DOHH2 (cell line): ENCODE data around the gene EIF4E2.

Experiments used
- H3F3A ChIP-seq: fragments of 200-600 bp; sonication (generic), shearing (Covaris generic); 2 replicates; pipeline ENCODE4 v1.6.0; 2016; ENCODE audit warnings: antibody characterized with exemption, mild to moderate bottlenecking; ENCODE audit not compliant: control insufficient read depth, insufficient read depth
- H3K27ac ChIP-seq: fragments of 200-600 bp; sonication (generic); 2 replicates; pipeline ENCODE4 v1.5.1; 2014; ENCODE audit warnings: low read depth, mild to moderate bottlenecking, low read length, moderate library complexity
- H3K27me3 ChIP-seq: fragments of 200-600 bp; sonication (generic); 2 replicates; pipeline ENCODE4 v1.6.1; 2014; ENCODE audit warnings: mild to moderate bottlenecking, low read length, mixed read lengths; ENCODE audit not compliant: control insufficient read depth
- H3K36me3 ChIP-seq: fragments of 200-600 bp; sonication (generic); 2 replicates; pipeline ENCODE4 v1.6.1; 2014; ENCODE audit warnings: mild to moderate bottlenecking, low read length, moderate library complexity, mixed read lengths; ENCODE audit not compliant: control insufficient read depth
- H3K4me1 ChIP-seq: fragments of 200-600 bp; sonication (generic); 2 replicates; pipeline ENCODE4 v1.6.1; 2014; ENCODE audit warnings: mild to moderate bottlenecking, low read length, mixed read lengths; ENCODE audit not compliant: control insufficient read depth
- H3K4me2 ChIP-seq: fragments of 200-600 bp; sonication (generic); 2 replicates; pipeline ENCODE4 v1.6.0; 2014; ENCODE audit warnings: mild to moderate bottlenecking, low read length, moderate library complexity
- H3K4me3 ChIP-seq: fragments of 200-600 bp; sonication (generic); 2 replicates; pipeline ENCODE4 v1.5.1; 2014; ENCODE audit warnings: mild to moderate bottlenecking, low read length, mixed read lengths
- H3K79me2 ChIP-seq: fragments of 200-600 bp; sonication (generic); 2 replicates; pipeline ENCODE4 v1.6.1; 2014; ENCODE audit warnings: mild to moderate bottlenecking, low read length, mixed read lengths; ENCODE audit not compliant: control insufficient read depth
- H3K9me2 ChIP-seq: fragments of 200-600 bp; sonication (generic); replicated peaks from 2 replicates; pipeline ENCODE4 v1.6.1; 2014; ENCODE audit warnings: mild to moderate bottlenecking, low read length, mixed read lengths; ENCODE audit not compliant: control insufficient read depth
- H3K9me3 ChIP-seq: fragments of 200-600 bp; sonication (generic); 2 replicates; pipeline ENCODE4 v1.6.1; 2014; ENCODE audit warnings: antibody characterized with exemption, low read length, mixed read lengths; ENCODE audit not compliant: control insufficient read depth, insufficient read depth
- H4K20me1 ChIP-seq: fragments of 200-600 bp; sonication (generic); 2 replicates; pipeline ENCODE4 v1.6.0; 2014; ENCODE audit warnings: low read depth, mild to moderate bottlenecking, antibody characterized with exemption, low read length, moderate library complexity; ENCODE audit not compliant: control insufficient read depth, insufficient read depth
- EZH2phosphoT487 ChIP-seq: fragments of 200-600 bp; sonication (generic); IDR thresholded peaks from 2 replicates; pipeline ENCODE4 v1.6.1; 2017; ENCODE audit warnings: borderline replicate concordance, mild to moderate bottlenecking, antibody characterized with exemption, low read length, moderate library complexity, mixed read lengths
- TF ChIP-seq, protein P1 (sequence below): fragments of 200-600 bp; sonication (generic); IDR thresholded peaks from one replicate; pipeline ENCODE4 v1.5.1; 2014; ENCODE audit warnings: antibody characterized with exemption, mild to moderate bottlenecking, low read depth, low read length; ENCODE audit not compliant: poor library complexity, severe bottlenecking

Gene EIF4E2

DNA sequence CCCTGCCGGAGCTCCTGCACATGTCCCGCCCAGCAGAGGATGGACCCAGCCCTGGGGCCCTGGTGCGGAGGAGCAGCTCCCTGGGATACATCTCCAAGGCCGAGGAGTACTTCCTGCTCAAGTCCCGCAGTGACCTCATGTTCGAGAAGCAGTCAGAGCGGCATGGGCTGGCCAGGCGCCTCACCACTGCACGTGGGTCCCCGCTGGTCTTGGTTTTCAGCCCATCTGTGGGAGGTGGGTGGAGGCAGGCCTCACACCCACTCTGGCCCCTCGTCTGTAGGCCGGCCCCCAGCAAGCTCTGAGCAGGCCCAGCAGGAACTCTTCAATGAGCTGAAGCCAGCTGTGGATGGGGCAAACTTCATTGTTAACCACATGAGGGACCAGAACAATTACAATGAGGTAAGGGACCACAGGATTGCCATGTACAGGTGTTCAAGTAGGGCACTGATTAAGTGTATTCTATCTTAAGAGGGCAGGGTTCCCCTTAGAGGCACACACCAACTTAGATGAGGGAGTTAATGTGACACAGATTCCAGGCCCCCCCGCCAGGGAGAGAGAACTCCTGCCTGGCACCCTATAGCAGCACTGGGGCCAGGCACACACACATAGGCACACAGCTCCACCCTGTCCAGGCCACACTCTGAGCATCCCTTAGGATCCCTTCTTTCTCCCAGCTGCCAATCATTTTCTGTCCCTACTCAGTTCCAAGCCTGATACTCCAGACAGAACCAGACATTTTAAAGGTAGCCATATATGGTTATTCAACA lies 16.4 kb upstream of the EIF4E2 start:
- H3K4me1 ChIP-seq, result peaks cover 70% of the 10 kb centered on the region
- TF ChIP-seq EZH2phosphoT487, result no peak
- TF ChIP-seq, protein P1, sequence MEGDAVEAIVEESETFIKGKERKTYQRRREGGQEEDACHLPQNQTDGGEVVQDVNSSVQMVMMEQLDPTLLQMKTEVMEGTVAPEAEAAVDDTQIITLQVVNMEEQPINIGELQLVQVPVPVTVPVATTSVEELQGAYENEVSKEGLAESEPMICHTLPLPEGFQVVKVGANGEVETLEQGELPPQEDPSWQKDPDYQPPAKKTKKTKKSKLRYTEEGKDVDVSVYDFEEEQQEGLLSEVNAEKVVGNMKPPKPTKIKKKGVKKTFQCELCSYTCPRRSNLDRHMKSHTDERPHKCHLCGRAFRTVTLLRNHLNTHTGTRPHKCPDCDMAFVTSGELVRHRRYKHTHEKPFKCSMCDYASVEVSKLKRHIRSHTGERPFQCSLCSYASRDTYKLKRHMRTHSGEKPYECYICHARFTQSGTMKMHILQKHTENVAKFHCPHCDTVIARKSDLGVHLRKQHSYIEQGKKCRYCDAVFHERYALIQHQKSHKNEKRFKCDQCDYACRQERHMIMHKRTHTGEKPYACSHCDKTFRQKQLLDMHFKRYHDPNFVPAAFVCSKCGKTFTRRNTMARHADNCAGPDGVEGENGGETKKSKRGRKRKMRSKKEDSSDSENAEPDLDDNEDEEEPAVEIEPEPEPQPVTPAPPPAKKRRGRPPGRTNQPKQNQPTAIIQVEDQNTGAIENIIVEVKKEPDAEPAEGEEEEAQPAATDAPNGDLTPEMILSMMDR, result no peak
- no peak overlapping the region for H3K4me3 ChIP-seq
- no peak overlapping the region for H3K4me2 ChIP-seq
- H4K20me1 ChIP-seq, result no peaks in the 10 kb centered on the region
- H3F3A ChIP-seq, result peaks cover 9% of the 10 kb centered on the region; the same call in 1 of the 2 replicates
- H3K27me3 ChIP-seq, result no peaks in the 10 kb centered on the region
- H3K79me2 ChIP-seq, result no peaks in the 10 kb centered on the region
- H3K36me3 ChIP-seq, result no peaks in the 10 kb centered on the region
- H3K9me2 ChIP-seq, result no peaks in the 10 kb centered on the region
- H3K27ac ChIP-seq, result no peak overlapping the region
- no peaks in the 10 kb centered on the region for H3K9me3 ChIP-seq

DNA sequence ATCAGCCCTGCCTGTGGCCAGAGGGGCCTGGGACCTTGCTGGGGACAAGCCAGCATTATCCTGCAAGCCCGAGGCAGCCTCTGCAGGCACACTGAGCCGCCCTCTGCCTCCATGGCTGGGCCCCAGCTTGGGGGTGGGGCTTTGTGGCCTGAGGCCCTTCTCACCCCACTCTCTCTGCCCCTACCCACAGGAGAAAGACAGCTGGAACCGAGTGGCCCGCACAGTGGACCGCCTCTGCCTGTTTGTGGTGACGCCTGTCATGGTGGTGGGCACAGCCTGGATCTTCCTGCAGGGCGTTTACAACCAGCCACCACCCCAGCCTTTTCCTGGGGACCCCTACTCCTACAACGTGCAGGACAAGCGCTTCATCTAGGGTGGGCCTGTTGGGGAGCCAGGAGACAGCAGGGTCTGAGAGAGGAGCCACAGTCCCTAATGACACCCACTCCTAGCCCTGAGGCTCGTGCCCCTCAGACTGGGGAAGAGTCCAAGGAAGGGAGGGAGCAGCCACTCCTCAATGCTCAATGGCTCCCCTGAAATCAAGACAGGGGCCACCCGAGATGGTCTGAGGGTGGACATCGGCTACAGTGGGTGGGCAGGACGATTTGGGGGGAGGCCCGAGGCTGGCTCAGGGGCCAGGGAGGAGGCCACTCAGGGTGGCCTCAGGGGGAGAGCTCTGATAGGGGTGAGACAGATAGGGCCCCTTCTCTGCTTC lies 15.4 kb upstream of the EIF4E2 start:
- TF ChIP-seq, protein P1, result no peak
- TF ChIP-seq EZH2phosphoT487, result no peak
- Histone ChIP-seq H3K27me3 (no peaks in the 10 kb centered on the region), H3K4me3 (no peak overlapping the region), H3K9me2 (no peaks in the 10 kb centered on the region), H3K27ac (no peak overlapping the region), H3K4me2 (no peak overlapping the region), H3K4me1 (peaks cover 63% of the 10 kb centered on the region), H3K9me3 (no peaks in the 10 kb centered on the region), H4K20me1 (no peaks in the 10 kb centered on the region), H3K79me2 (no peaks in the 10 kb centered on the region), H3F3A (peaks cover 7% of the 10 kb centered on the region; the same call in 1 of the 2 replicates), H3K36me3 (no peaks in the 10 kb centered on the region)

DNA sequence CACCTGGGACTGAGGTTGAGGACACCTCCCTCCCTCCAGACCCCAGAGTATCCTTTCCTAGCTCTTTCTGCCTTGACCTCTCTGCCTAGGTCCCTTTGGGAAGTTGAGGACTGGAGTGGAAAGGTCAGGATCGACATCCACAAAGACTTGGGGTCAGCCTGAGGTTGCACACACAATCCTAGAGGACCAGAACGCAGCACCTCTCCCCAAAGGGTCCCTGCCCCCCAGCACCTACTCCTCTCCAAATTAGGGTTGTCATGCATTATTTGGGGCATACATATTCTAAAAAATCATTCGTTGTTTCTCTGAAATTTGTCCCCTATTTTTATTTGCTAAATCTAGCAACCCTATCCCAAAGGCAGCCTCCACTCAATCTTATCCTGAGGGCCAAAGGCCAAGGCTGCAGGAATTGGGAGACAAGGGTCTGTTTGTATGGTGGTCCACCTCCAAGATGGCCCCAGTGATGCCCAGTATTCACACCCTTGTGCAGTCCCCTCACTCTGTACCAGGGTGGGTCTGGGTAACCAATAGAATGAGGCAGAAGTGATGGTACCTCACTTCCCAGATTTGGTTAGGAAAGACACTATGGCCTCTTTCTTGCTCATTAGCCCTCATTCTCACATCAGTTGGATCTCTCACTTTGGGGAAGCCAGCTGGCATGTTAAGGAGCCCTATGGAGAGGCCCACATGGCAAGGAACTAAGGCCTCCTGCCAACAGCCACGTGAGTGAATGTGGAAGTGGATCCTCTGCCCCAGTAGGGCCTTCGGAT lies 14.5 kb upstream of the EIF4E2 start:
- no peak for TF ChIP-seq EZH2phosphoT487
- TF ChIP-seq, protein P1, result no peak
- no peak overlapping the region for H3K27ac ChIP-seq
- no peaks in the 10 kb centered on the region for H4K20me1 ChIP-seq
- no peaks in the 10 kb centered on the region for H3K36me3 ChIP-seq
- no peak overlapping the region for H3K4me3 ChIP-seq
- peaks cover 7% of the 10 kb centered on the region; the same call in 1 of the 2 replicates for H3F3A ChIP-seq
- peaks cover 54% of the 10 kb centered on the region for H3K4me1 ChIP-seq
- H3K9me3 ChIP-seq, result no peaks in the 10 kb centered on the region
- no peak overlapping the region for H3K4me2 ChIP-seq
- H3K9me2 ChIP-seq, result no peaks in the 10 kb centered on the region
- no peaks in the 10 kb centered on the region for H3K79me2 ChIP-seq
- no peaks in the 10 kb centered on the region for H3K27me3 ChIP-seq
